ENCODE measurements around the gene EYA4. TPM values are rescaled to one million over a fixed set of nuclear protein-coding genes. Genes with fewer than 3 reads are reported as not detected.
A peak's percentile ranks its signal among the peaks of the same experiment; 100 is the strongest.

EYA4 gene
- polyA plus RNA-seq, 1 donor = 0.21 TPM

DNA sequence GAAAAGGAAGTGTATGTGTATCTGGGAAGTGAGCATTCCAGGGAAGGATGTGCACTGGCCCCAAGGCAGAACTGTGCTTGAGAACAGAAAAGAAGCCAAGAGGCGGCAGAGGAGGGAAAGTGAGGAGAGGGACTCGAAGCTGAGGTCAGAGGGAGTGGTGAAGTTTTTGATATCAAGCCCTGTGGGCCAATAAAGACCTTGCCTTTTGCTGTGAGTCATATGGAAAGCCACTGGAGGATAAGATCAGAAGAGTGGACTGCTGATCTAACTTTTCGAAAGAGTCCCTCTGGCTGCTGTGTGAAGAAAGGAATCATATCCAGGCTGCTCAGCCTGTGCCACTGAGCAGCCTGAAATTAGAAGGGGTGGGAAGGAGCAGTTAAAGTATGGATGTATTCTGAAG lies 99.4 kb downstream of the EYA4 start:
- H3K27ac ChIP-seq (ENCODE audit: low read length) = no peak overlapping the region
- H3K4me3 ChIP-seq (ENCODE audit: low read length) = no peak overlapping the region
- no peaks in the 10 kb centered on the region for H3K9me3 ChIP-seq (ENCODE audit: control insufficient read depth, low read depth, low read length)
- H3K27me3 ChIP-seq (ENCODE audit: control insufficient read depth, insufficient read depth, low read length) = no peaks in the 10 kb centered on the region
- no CpG with 5 or more reads among the region's 3 CpGs for WGBS (ENCODE audit: insufficient coverage, low lambda C conversion rate)
- H3K36me3 ChIP-seq (ENCODE audit: control insufficient read depth, insufficient read depth, low read length) = no peaks in the 10 kb centered on the region
- no peak for DNase-seq
- no peaks in the 10 kb centered on the region for H3K4me1 ChIP-seq (ENCODE audit: control insufficient read depth, insufficient read depth, low read length)

DNA sequence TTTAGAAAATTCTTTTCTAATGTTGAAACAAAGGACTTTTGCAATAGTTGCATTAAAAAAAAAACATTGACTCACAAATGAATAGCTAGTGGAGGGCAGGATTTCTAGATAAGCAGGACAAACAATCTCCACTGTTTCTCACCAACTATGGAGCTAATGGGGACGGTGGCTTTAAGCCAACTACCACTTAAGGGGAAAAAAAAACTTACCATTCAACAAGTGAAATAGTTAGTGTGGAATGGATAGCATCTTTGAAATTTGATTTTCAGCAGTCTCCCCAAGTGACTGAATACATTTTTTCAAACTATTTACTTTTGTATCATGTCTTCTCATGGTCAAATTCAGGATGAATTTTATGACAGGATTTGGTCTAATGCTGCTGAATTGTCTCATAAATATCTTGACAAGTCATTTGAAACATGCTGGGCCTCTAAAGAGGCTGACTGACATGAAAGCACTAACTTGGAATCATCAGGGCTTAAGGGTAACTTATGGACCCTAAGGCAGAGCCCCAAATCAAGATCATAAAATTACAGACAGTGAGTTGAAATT lies 100.5 kb downstream of the EYA4 start:
- Histone ChIP-seq H3K27me3 (ENCODE audit: control insufficient read depth, insufficient read depth, low read length) (no peaks in the 10 kb centered on the region), H3K4me3 (ENCODE audit: low read length) (no peak overlapping the region), H3K4me1 (ENCODE audit: control insufficient read depth, insufficient read depth, low read length) (no peaks in the 10 kb centered on the region), H3K36me3 (ENCODE audit: control insufficient read depth, insufficient read depth, low read length) (no peaks in the 10 kb centered on the region), H3K27ac (ENCODE audit: low read length) (no peak overlapping the region), H3K9me3 (ENCODE audit: control insufficient read depth, low read depth, low read length) (no peaks in the 10 kb centered on the region)
- peak in 1 of 2 donors; percentile 6 for DNase-seq
- no CpG with 5 or more reads among the region's 1 CpG for WGBS (ENCODE audit: insufficient coverage, low lambda C conversion rate)

DNA sequence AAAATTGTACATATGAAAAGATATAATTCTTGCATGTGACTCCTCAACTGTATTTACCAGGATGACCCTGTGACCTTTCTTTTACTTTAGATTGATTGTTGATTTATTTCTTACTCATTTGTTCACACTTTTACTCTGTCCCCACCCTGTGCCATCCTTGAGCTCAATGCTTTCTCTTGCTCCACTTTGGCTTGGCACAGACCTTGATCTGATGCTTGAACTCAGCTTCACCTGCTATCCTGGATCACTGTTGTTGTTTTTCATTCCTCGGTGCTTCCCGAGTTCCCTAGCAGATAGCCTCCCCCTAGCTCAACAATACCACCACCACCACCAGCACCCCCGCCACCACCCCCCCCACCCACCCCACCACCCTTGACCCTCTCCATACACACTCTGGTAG lies 102.1 kb downstream of the EYA4 start:
- no peaks in the 10 kb centered on the region for H3K9me3 ChIP-seq (ENCODE audit: control insufficient read depth, low read depth, low read length)

DNA sequence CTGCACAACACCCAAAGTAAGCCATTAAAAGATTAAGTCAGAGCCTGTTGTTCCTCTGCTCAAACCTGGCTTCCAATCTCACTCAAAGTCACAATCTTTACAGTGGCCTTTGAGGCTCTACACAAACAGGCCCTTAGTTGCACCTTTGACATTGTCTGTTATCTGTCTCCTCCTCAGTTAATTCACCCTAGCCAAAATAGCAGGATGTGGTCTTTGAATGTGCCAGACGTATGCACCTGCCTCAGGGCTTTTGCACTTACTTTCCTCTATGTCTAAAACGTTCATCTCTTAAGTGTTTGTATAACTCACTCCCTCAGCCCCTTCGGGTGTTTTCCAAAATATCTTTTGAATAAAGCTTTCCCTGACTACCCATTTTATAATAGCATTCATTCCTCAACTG lies 107.7 kb downstream of the EYA4 start:
- H3K4me1 ChIP-seq (ENCODE audit: control insufficient read depth, insufficient read depth, low read length) = no peaks in the 10 kb centered on the region
- no peak for DNase-seq
- 80% methylated on average over 1 of the region's 3 CpGs for WGBS (ENCODE audit: insufficient coverage, low lambda C conversion rate)
- H3K27ac ChIP-seq (ENCODE audit: low read length) = no peak overlapping the region
- no peaks in the 10 kb centered on the region for H3K36me3 ChIP-seq (ENCODE audit: control insufficient read depth, insufficient read depth, low read length)
- no peak overlapping the region for H3K4me3 ChIP-seq (ENCODE audit: low read length)
- no peaks in the 10 kb centered on the region for H3K27me3 ChIP-seq (ENCODE audit: control insufficient read depth, insufficient read depth, low read length)
- H3K9me3 ChIP-seq (ENCODE audit: control insufficient read depth, low read depth, low read length) = no peaks in the 10 kb centered on the region

More for the DNA sequence above, 102.1 kb downstream of the EYA4 start:
- Histone ChIP-seq H3K4me3 (ENCODE audit: low read length) (no peak overlapping the region), H3K4me1 (ENCODE audit: control insufficient read depth, insufficient read depth, low read length) (no peaks in the 10 kb centered on the region), H3K27me3 (ENCODE audit: control insufficient read depth, insufficient read depth, low read length) (no peaks in the 10 kb centered on the region), H3K27ac (ENCODE audit: low read length) (no peak overlapping the region), H3K36me3 (ENCODE audit: control insufficient read depth, insufficient read depth, low read length) (no peaks in the 10 kb centered on the region)
- WGBS (ENCODE audit: insufficient coverage, low lambda C conversion rate) = no CpG with 5 or more reads among the region's 3 CpGs
- no peak for DNase-seq

DNA sequence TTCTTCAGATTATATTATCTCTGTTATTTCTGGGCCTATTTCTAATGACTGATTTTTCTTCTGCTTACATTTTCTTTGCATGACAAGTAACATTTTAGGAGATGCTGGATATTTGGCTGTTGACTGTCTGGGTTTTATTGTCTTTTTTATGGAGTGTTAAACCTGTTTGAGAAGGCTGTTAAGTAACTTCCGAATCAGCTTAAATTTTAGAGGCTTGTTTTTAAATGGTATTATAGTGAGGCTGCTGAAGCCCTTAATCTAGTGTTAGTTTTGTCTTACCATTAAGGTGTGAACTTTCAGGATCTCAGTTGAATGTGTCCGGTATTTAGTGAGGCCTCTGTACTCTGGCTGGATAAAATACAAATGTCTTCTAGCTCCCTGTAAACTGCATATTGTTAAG lies 109.8 kb downstream of the EYA4 start:
- Histone ChIP-seq H3K9me3 (ENCODE audit: control insufficient read depth, low read depth, low read length) (no peaks in the 10 kb centered on the region), H3K4me1 (ENCODE audit: control insufficient read depth, insufficient read depth, low read length) (no peaks in the 10 kb centered on the region), H3K27me3 (ENCODE audit: control insufficient read depth, insufficient read depth, low read length) (no peaks in the 10 kb centered on the region), H3K4me3 (ENCODE audit: low read length) (no peak overlapping the region), H3K36me3 (ENCODE audit: control insufficient read depth, insufficient read depth, low read length) (no peaks in the 10 kb centered on the region), H3K27ac (ENCODE audit: low read length) (no peak overlapping the region)
- no peak for DNase-seq
- WGBS (ENCODE audit: insufficient coverage, low lambda C conversion rate) = no CpG with 5 or more reads among the region's 2 CpGs

DNA sequence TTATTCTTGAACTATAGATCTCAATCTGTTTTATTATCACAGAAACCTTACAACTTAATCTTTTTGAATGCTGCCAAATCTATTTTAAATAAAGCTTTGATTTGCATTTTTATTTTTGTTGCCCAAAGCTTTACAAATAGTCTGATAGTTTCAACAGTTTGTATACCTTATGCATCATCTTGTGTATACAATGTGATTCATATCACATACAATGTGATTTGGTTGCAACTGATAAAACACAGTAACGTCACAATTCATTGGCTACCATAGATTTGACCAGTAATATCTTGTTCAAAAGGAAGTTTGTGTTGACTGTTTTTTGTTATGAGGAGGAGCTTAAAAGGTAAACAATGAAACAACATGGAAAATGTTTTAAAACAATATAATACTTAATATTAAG lies 110.9 kb downstream of the EYA4 start:
- WGBS (ENCODE audit: insufficient coverage, low lambda C conversion rate) = no CpG with 5 or more reads among the region's 1 CpG
- no peak overlapping the region for H3K4me3 ChIP-seq (ENCODE audit: low read length)
- no peak for DNase-seq

DNA sequence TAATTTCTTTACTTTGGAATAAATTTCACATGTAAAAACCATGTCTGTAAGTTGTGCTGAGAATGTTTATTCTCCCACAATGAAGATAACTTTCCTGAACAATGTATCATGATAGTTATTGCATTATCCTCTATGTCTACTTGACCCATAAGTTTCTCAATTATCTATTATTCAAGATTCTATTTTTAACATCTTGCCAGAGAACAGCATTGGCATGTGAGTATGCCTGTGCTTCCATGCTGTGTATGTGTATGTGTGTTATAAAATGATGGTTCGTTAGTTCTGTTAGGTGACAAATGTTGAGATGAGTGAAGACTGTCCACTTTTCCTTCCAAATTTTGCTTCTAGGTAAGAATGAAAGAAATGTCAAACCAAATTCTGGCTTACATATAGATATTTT lies 111.9 kb downstream of the EYA4 start:
- no peak for DNase-seq
- H3K36me3 ChIP-seq (ENCODE audit: control insufficient read depth, insufficient read depth, low read length) = no peaks in the 10 kb centered on the region
- no peak overlapping the region for H3K4me3 ChIP-seq (ENCODE audit: low read length)
- H3K4me1 ChIP-seq (ENCODE audit: control insufficient read depth, insufficient read depth, low read length) = no peaks in the 10 kb centered on the region
- H3K27me3 ChIP-seq (ENCODE audit: control insufficient read depth, insufficient read depth, low read length) = no peaks in the 10 kb centered on the region
- no peak overlapping the region for H3K27ac ChIP-seq (ENCODE audit: low read length)
- no CpG with 5 or more reads among the region's 1 CpG for WGBS (ENCODE audit: insufficient coverage, low lambda C conversion rate)
- no peaks in the 10 kb centered on the region for H3K9me3 ChIP-seq (ENCODE audit: control insufficient read depth, low read depth, low read length)

More for the DNA sequence above, 110.9 kb downstream of the EYA4 start:
- no peaks in the 10 kb centered on the region for H3K9me3 ChIP-seq (ENCODE audit: control insufficient read depth, low read depth, low read length)
- no peaks in the 10 kb centered on the region for H3K27me3 ChIP-seq (ENCODE audit: control insufficient read depth, insufficient read depth, low read length)
- no peaks in the 10 kb centered on the region for H3K4me1 ChIP-seq (ENCODE audit: control insufficient read depth, insufficient read depth, low read length)
- H3K27ac ChIP-seq (ENCODE audit: low read length) = no peak overlapping the region
- H3K36me3 ChIP-seq (ENCODE audit: control insufficient read depth, insufficient read depth, low read length) = no peaks in the 10 kb centered on the region

DNA sequence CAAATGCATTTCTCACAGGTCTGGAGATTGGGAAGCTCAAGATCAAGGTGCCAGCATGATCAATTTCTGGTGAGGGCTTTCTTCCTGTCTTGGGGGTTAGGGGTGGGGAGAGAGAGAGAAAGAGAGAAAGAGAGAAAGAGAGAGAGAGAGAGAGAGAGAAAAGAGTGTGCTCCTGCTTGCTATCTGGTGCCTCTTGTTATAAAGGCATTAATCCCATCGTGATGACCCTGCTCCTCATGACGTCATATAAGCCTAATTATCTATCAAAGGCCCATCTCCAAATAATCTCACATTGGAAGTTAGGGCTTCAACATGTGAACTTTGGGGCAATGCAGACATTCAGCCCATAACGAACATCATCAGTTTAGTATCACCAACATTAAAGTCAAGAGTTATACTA lies 114.8 kb downstream of the EYA4 start:
- no peak overlapping the region for H3K4me3 ChIP-seq (ENCODE audit: low read length)
- H3K9me3 ChIP-seq (ENCODE audit: control insufficient read depth, low read depth, low read length) = no peaks in the 10 kb centered on the region
- DNase-seq = no peak
- H3K36me3 ChIP-seq (ENCODE audit: control insufficient read depth, insufficient read depth, low read length) = no peaks in the 10 kb centered on the region
- H3K4me1 ChIP-seq (ENCODE audit: control insufficient read depth, insufficient read depth, low read length) = no peaks in the 10 kb centered on the region
- whole genome bisulfite sequencing (ENCODE audit: insufficient coverage, low lambda C conversion rate) = 100% methylated on average over 1 of the region's 3 CpGs
- no peak overlapping the region for H3K27ac ChIP-seq (ENCODE audit: low read length)
- H3K27me3 ChIP-seq (ENCODE audit: control insufficient read depth, insufficient read depth, low read length) = no peaks in the 10 kb centered on the region

DNA sequence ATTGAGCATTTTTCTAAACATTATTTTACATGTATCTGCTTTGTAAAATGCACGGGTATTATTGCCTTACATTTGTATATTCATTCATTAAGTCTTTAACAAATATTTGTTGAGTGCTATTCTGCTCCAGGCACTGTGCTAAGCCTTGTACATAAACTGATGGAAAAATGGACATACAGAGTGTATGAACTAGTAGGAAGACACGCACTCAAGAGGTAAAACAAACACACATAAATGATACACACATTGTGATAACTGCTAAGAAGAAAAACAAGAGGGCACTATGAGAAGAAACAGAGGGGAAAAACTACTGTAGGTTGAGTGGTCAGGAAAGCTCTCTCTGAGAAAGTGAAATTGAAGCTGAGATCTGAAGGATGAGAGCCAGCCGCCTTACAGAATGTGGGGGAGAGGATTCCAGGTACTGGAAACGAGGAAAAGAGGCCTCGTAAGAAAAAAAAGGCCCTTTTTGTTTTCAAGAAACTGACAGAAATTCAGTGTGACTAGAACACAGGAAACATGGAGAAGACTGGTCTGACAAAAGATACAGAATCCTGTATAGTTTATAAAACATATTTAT lies 117.5 kb downstream of the EYA4 start:
- H3K9me3 ChIP-seq (ENCODE audit: control insufficient read depth, low read depth, low read length) = no peaks in the 10 kb centered on the region
- H3K4me3 ChIP-seq (ENCODE audit: low read length) = no peak overlapping the region
- no peak for DNase-seq
- no peaks in the 10 kb centered on the region for H3K36me3 ChIP-seq (ENCODE audit: control insufficient read depth, insufficient read depth, low read length)
- no peaks in the 10 kb centered on the region for H3K27me3 ChIP-seq (ENCODE audit: control insufficient read depth, insufficient read depth, low read length)
- no peak overlapping the region for H3K27ac ChIP-seq (ENCODE audit: low read length)
- 42% methylated on average over 2 of the region's 5 CpGs for WGBS (ENCODE audit: insufficient coverage, low lambda C conversion rate)
- H3K4me1 ChIP-seq (ENCODE audit: control insufficient read depth, insufficient read depth, low read length) = no peaks in the 10 kb centered on the region

DNA sequence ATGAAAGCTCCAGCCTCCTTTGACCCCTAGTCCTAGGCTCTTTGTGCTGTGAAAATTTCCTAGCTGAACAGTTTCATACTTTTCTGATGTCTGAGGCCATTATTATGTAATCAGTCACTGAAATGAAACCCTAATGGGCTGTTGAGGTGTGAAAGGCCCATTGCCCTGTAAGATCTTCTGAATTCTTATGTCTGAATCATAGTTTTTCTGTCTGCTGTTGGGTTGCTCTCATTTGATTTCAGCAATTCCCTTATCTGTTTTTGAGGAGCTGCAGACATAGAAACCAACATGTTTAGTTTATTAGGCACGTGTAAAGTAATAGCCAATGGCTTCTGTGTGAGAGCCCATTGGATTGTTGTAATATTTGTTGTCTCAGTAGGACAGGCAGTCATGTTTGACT lies 118.1 kb downstream of the EYA4 start:
- Histone ChIP-seq H3K9me3 (ENCODE audit: control insufficient read depth, low read depth, low read length) (no peaks in the 10 kb centered on the region), H3K36me3 (ENCODE audit: control insufficient read depth, insufficient read depth, low read length) (no peaks in the 10 kb centered on the region), H3K4me1 (ENCODE audit: control insufficient read depth, insufficient read depth, low read length) (no peaks in the 10 kb centered on the region), H3K4me3 (ENCODE audit: low read length) (no peak overlapping the region), H3K27me3 (ENCODE audit: control insufficient read depth, insufficient read depth, low read length) (no peaks in the 10 kb centered on the region), H3K27ac (ENCODE audit: low read length) (no peak overlapping the region)
- 50% methylated on average over 1 of the region's 1 CpG for WGBS (ENCODE audit: insufficient coverage, low lambda C conversion rate)
- DNase-seq = no peak

DNA sequence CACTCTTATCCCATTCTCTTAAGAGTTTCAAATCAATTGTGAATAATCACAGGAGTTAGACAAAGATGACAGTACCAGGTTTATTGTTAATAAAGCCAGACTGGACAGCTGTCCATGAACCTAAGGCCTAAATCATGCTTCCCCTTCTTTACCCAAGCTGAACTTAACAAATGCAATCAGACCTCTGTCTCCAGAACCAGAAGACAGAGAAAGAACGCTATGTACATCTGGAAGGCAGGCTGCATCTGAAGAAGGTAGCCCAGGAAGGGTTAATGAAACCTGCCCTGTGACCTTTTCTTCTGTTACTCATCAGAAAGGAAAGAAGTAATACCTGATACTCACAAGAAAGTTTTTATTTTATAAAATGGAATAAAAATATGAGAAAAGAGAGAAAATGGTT lies 118.6 kb downstream of the EYA4 start:
- Histone ChIP-seq H3K27me3 (ENCODE audit: control insufficient read depth, insufficient read depth, low read length) (no peaks in the 10 kb centered on the region), H3K27ac (ENCODE audit: low read length) (no peak overlapping the region), H3K9me3 (ENCODE audit: control insufficient read depth, low read depth, low read length) (no peaks in the 10 kb centered on the region), H3K4me3 (ENCODE audit: low read length) (no peak overlapping the region), H3K36me3 (ENCODE audit: control insufficient read depth, insufficient read depth, low read length) (no peaks in the 10 kb centered on the region), H3K4me1 (ENCODE audit: control insufficient read depth, insufficient read depth, low read length) (no peaks in the 10 kb centered on the region)
- 100% methylated on average over 1 of the region's 1 CpG for WGBS (ENCODE audit: insufficient coverage, low lambda C conversion rate)
- DNase-seq = no peak

Measured in large intestine (tissue), 3 donors.